Gastrocnemius medialis (tissue), 4 donors: ENCODE results near the gene SV2C.
"Not testable (repeated sequence)": the region's sequence is repeated elsewhere in the genome, so short reads cannot be mapped to it uniquely, and the experiment has no call there.

Experiments
- POLR2A ChIP-seq, 2 donors: fragments of 450-650 bp; IDR thresholded peaks; one replicate each; pipeline ENCODE4 v1.6.1; 2017; ENCODE audit warnings: antibody characterized with exemption in 2 of 2, mild to moderate bottlenecking in 2 of 2, moderate library complexity in 2 of 2
- TF ChIP-seq, protein P1 (sequence below), 5 experiments: fragments of 450-650 bp in 3 of 5; fragments of 200-600 bp in 2 of 5; sonication (generic) in 2 of 5; IDR thresholded peaks in 4 of 5; conservative IDR thresholded peaks in 1 of 5; 1 replicate in 4 of 5; 2 replicates in 1 of 5; pipeline ENCODE4 v1.5.1; 2016 to 2019; ENCODE audit warnings: antibody characterized with exemption in 5 of 5, mild to moderate bottlenecking in 3 of 5, moderate library complexity in 3 of 5

DNA sequence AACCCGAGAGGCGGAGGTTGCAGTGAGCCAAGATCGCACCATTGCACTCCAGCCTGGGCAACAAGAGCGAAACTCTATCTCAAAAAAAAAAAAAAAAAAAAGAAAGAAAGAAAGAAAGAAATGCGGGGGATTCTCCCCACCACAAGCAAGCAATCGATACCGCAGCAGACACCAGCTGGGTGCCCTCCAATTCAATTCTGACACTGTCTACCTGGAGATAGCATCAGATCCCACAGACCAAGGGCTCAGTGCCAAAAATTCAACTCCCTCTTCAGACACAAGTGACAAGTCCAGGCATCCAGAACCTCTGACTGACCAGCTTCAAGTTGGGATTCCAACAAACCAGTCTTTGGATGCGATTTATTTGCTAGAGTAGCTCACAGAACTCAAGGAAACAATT lies 286.5 kb downstream of the SV2C start:
- TF ChIP-seq, protein P1, sequence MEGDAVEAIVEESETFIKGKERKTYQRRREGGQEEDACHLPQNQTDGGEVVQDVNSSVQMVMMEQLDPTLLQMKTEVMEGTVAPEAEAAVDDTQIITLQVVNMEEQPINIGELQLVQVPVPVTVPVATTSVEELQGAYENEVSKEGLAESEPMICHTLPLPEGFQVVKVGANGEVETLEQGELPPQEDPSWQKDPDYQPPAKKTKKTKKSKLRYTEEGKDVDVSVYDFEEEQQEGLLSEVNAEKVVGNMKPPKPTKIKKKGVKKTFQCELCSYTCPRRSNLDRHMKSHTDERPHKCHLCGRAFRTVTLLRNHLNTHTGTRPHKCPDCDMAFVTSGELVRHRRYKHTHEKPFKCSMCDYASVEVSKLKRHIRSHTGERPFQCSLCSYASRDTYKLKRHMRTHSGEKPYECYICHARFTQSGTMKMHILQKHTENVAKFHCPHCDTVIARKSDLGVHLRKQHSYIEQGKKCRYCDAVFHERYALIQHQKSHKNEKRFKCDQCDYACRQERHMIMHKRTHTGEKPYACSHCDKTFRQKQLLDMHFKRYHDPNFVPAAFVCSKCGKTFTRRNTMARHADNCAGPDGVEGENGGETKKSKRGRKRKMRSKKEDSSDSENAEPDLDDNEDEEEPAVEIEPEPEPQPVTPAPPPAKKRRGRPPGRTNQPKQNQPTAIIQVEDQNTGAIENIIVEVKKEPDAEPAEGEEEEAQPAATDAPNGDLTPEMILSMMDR (IDR thresholded peaks at IDR 0.05 in 4 of 5, conservative IDR thresholded peaks at IDR 0.05 in 1 of 5): not testable (repeated sequence)
- not testable (repeated sequence) for TF ChIP-seq POLR2A (IDR thresholded peaks at IDR 0.05)
